Measurements from ENCODE around the gene AP4B1.
A peak's percentile ranks its signal among the peaks of the same experiment; 100 is the strongest.

AP4B1 gene

GRCh38 chr1:113905435-113905861, 849 bp upstream of the AP4B1 start (continued):
- peak; percentile 52; the same call in 1 of the 2 replicates for TF ChIP-seq REST (tag by site-specific recombination; IDR thresholded peaks at IDR 0.05)
- TF ChIP-seq PBX3 (CRISPR knock-in tag; IDR thresholded peaks at IDR 0.05): no peak
- TF ChIP-seq ZNF174 (tag by site-specific recombination; IDR thresholded peaks at IDR 0.05): no peak
- 0 out of 2 replicates have a peak, but pooled peaks have one; percentile 27 for TF ChIP-seq REPIN1 (tag by site-specific recombination; IDR thresholded peaks at IDR 0.05; ENCODE audit: low read depth)
- TF ChIP-seq HOXC10 (CRISPR knock-in tag; IDR thresholded peaks at IDR 0.05): no peak
- TF ChIP-seq SCRT1 (tag by site-specific recombination; IDR thresholded peaks at IDR 0.05; ENCODE audit: borderline replicate concordance): 0 out of 2 replicates have a peak, but pooled peaks have one; percentile 42
- TF ChIP-seq OVOL3 (tag by site-specific recombination; IDR thresholded peaks at IDR 0.05): peak; percentile 59; the same call in 1 of the 2 replicates
- no peak for TF ChIP-seq ZNF202 (tag by site-specific recombination; IDR thresholded peaks at IDR 0.05; ENCODE audit: borderline replicate concordance)
- TF ChIP-seq ZNF2 (tag by site-specific recombination; IDR thresholded peaks at IDR 0.05): 0 out of 2 replicates have a peak, but pooled peaks have one; percentile 54
- 0 out of 2 replicates have a peak, but pooled peaks have one; percentile 7 for TF ChIP-seq ZNF394 (tag by site-specific recombination; IDR thresholded peaks at IDR 0.05; ENCODE audit: borderline replicate concordance)
- TF ChIP-seq ZNF280D (tag by site-specific recombination; IDR thresholded peaks at IDR 0.05): no peak
- no peak; the same call in 1 of the 2 replicates for TF ChIP-seq ZIC2 (tag by site-specific recombination; IDR thresholded peaks at IDR 0.05)
- TF ChIP-seq CTCF (tag by site-specific recombination; IDR thresholded peaks at IDR 0.05): 0 out of 2 replicates have a peak, but pooled peaks have one; percentile 5
- peak; percentile 97 for TF ChIP-seq ZNF335 (tag by site-specific recombination; conservative IDR thresholded peaks at IDR 0.05)
- TF ChIP-seq ZNF692 (tag by site-specific recombination; IDR thresholded peaks at IDR 0.05): 0 out of 2 replicates have a peak, but pooled peaks have one; percentile 14
- no peak for TF ChIP-seq ZNF23 (tag by site-specific recombination; IDR thresholded peaks at IDR 0.05; ENCODE audit: borderline replicate concordance)
- TF ChIP-seq KLF7 (tag by site-specific recombination; IDR thresholded peaks at IDR 0.05; ENCODE audit: borderline replicate concordance): peak; percentile 77
- peak; percentile 92 for TF ChIP-seq ZBTB8A (tag by site-specific recombination; IDR thresholded peaks at IDR 0.05)
- TF ChIP-seq ZBTB48 (tag by site-specific recombination; IDR thresholded peaks at IDR 0.05): peak; percentile 34; the same call in 1 of the 2 replicates
- TF ChIP-seq HOXA7 (CRISPR knock-in tag; IDR thresholded peaks at IDR 0.05; ENCODE audit: borderline replicate concordance): no peak
- no peak for TF ChIP-seq ZNF426 (tag by site-specific recombination; IDR thresholded peaks at IDR 0.05)
- peak; percentile 78 for TF ChIP-seq ZXDB (tag by site-specific recombination; IDR thresholded peaks at IDR 0.05)
- no peak for TF ChIP-seq ZBTB7A (tag by site-specific recombination; IDR thresholded peaks at IDR 0.05; ENCODE audit: low read depth)
- no peak for TF ChIP-seq ZNF354C (tag by site-specific recombination; IDR thresholded peaks at IDR 0.05; ENCODE audit: borderline replicate concordance, low read depth)
- TF ChIP-seq ZNF362 (tag by site-specific recombination; IDR thresholded peaks at IDR 0.05): no peak
- no peak for TF ChIP-seq KLF16 (tag by site-specific recombination; IDR thresholded peaks at IDR 0.05)
